ENCODE measurements around the gene PACSIN3.
"Not testable (repeated sequence)": the region's sequence is repeated elsewhere in the genome, so short reads cannot be mapped to it uniquely, and the experiment has no call there.

The PACSIN3 gene

DNA sequence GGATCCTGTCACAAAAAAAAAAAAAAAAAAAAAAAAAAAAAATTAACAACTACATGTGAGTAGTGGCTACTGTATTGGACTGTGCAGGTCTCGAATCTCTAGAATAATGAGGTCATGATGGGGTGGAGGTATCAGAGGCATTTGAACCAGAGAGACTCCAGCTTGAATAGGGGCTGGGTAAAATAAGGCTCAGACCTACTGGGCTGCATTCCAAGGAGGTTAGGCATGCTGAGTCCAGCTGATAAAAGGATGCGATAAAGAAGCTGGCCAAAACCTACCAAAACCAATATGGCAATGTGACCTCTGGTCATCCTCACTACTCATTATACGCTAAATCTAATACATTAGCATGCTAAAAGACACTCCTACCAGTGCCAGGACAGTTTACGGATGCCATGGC lies 5.9 kb upstream of the PACSIN3 start:
- DNase-seq (ENCODE audit: low spot score): no peak

DNA sequence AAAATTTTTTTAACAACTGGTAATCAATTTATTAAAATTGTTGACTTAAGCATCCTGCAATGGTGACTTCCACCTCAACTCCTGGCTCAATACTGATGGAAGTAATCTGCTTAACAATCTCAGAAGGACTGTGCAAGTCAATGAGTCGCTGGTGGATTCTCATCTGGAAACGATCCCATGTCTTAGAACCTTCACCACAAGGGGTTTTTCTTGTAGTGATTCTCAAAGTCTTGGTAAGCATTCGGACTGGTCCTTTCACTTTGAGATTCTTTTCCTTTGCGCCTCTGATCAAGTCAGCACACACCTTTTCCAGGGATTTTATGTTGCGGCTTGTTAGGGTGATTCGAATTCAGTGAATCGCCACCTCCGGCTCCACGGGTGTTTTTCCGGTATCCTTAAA lies 4.9 kb upstream of the PACSIN3 start:
- not testable (repeated sequence) for DNase-seq (ENCODE audit: low spot score)

DNA sequence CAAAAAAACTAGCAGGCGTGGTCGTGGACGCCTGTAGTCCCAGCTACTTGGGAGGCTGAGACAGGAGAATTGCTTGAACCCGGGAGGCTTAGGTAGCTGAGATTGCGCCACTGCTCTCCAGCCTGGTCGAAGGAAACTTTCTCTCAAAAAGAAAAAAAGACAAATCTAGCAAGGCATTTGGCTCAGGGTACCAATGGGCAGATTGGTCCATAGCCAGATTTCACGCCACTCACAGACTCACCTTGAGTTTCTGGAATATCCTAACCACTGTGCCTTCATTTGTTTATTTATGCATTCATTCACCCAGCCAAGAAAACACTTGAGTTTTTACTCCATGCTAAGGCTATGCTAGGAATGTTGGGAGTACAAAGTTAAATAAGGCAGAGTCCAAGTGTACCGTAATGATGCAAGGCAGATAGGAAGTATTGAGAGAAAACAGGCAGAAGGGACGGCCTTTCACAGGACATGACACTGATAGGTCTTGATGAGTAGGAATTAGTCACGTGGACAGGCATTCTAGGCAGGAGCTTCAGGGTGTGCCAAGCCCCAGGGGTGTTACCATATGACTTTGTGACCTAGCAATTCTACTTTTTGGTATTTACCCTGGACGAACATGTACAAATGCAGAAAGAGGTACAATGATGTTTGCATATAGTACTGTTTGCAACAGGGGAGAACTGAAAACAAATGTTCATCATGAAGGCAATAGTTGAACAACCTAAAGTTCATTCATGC lies 3.0 kb upstream of the PACSIN3 start:
- peak; percentile 49 for DNase-seq (ENCODE audit: low spot score)

DNA sequence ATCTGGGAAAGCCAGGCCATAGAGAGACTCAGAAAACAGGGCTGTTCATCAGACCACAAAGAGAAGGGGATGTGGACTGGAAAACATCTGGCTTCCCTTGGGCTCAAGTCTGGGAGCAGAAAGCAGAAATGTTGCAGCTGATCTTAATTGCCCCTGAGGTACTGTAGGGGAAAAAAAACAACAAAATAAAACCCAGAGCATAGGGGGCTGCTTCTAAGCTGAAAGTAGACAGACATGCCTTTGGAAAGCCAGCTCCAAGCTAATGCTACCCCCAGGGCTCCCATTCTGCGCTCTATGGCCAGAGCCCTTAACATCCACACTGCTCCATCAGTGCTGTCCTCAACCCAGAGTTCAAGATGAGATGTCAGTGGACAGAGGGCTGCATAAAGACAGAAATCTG lies 2.0 kb upstream of the PACSIN3 start:
- DNase-seq (ENCODE audit: low spot score): no peak

DNA sequence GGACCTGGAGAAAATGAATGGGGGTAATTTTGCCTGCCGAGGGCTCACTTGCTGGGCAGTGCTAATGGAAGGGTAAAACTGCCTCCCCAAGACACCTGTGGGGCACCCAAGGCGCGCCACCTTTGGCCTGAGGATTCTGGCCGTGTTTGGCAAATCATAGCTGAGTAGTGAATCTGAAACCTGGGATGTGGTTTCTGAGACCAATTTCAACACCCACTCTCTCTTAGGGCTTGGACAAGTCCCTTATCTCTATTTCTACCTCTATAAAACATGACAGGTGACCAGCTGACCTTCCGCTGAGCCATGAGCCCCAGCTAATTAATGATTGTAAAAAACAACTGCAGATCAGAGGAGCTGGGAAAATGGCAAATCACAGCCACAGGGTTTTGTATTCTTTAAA lies 1.5 kb upstream of the PACSIN3 start:
- no peak for DNase-seq (ENCODE audit: low spot score)

DNA sequence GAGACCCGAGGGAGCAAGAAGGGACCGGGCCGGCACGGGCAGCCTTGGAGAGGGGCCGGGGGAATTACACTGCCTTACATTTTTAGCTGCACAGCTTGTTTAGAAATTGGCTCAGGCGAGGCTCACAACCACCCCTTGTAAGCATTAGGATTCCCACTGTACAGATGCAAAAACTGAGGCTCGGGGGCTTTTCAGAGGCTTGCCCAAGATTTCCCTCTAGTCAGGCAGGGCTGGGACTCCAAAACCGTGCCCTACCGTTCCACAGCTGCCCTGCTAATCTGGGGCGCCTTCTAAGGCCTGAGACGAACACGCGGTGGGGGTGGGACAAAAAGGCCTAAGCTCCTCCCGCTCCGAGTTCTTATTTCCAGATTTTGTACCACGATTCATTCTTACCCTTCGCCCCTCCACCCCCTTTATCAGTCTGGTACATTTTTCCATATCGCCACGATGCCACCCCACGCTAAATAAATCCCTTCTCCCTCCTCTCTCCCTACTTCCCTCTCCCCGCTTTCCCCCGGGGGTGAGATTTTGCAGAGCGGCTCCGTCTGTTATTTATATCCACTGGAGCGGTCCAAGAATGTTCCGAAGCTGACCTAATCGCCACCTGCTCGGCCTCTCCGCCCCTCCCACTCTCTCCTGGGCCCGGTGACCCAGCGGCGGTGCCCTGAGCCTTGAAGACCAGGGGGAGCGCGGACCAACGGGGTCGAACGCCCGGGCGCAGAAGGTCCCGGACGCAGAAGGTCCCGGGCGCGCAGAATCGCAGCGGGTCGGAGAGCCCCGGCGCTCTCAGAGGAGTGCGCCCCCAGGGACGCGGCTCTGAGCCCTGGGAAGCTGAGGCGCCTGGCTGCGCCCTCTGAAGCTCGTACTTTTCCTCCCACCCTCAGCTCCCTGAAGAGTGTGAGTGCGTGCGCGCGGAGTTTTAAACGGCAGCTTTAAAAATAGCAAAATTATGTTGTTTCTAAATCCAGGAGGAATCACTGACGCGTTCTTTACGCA lies 764 bp upstream of the PACSIN3 start:
- peak; percentile 40 for DNase-seq (ENCODE audit: low spot score)

DNA sequence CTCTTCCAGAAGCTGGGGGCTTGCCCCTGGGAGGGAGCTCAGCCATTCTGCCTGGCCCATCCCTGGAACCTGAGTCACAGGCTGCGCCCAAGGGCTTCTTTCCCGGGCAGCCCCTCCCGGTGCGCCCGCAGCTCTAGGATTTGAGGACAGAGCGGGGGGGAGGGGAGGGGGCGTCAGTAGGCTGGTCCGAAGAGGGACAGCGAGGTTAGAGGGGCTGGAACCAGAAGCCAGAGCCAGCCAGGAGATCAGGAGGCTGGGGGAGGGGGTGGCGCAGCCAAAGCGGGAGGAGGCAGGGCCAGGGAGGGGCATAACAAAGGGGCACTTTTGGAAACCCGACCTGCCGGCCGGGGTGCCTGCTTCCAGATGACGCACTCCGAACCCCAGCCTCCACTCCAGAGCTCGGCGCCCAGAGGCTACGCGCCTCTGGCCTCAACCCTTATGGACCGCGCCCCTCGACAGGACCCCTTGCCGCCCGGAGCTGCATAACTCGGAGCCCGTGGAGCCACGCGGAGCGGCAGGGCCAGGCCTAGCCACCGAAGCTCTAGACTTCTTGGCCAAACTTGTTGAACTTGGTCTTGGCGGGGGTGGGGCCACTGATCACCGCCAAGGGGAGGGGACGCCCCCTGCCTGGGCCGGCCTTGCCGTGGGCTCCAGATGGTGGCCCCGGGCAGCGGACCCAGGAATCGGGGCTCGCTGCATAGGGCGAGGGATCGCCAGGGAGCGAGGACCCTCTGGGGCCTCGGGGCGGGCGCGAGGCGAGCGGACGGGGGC lies 744 bp downstream of the PACSIN3 start:
- DNase-seq (ENCODE audit: low spot score): peak; percentile 56

DNA sequence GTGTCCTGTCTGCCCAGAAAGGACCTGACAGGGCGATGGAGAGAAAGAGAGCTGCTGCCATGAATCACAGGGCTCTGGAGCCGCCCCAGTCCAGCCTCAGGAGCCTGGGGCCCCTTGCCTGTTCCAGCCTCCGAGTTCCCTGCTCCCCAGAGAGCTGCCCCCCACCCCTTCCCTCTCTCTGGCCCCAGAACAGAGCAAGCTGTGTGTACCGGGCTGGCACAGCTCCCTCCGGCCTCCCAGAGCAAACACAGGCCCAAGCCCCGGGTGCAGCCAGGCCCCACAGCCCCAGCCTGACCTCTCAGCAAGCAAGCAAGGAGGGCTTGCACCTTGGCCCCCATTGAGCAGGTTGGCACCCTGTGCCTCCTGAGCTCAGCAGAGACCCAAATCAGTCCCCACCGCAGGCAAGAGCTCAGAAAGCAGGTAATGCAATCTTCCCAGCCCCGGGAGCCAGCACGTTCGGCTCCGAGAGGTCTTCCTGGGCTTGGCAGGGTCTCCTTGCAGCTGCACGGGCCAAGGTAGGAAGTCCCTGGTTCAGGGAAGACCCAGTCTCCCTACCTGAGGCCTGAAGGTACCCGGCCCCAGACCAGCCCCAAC lies 1.4 kb downstream of the PACSIN3 start:
- no peak for DNase-seq (ENCODE audit: low spot score)

DNA sequence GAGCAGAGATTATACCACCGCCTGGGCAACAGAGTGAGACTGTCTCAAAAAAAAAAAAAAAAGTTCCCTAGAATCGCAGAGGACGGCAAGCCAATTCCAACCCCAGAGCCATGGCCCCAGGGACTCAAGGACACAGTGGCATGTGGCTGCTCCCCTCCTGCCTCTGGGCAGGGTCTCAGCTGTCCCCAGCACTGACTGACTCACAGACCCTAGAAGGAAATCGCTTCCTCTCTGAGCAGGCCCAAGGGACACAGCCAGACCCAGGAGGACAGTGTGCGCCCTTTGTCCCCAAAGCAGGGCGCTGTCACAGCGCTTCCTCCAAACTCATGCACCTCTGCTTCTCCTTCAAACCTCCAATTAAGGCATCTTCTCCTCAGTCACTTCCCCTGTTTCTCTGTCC lies 2.3 kb downstream of the PACSIN3 start:
- DNase-seq (ENCODE audit: low spot score): no peak

DNA sequence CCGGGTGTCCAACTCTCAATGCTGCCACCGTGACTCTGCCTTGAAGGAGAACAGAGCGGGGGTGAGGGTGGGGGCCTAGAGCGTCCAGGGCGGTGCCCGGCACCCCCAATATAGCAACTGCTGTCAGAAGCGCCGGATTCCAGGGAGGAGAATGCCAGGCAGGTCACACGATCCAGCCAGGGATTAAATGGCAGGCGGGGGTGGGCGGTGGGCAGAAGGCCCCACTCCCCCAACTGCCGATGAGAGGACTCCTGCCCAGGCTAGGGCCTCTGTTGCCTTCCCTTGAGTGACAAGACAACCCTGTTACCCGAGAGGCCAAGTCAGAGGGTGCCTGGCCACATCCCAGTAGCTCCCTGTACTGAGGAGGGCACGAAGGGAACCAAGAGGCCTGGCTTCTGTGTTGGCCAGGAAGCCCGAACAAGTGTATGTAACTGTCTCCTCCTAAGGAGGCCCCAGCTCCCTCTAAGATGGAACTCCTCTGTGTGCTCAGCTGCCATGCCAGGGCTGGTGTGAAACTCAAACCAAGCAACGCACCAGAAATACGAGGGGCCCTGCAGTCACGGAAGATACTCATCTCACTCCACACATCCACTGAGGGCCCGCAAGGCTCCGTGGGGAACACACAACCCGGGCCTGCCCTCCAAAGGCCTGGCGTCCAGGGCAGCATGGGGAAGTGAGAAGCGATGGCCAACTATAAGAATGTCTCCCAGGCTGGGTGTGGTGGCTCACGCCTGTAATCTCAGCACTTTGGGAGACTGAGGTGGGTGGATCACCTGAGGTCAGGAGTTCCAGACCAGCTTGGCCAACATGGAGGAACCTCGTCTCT lies 3.0 kb downstream of the PACSIN3 start:
- no peak for DNase-seq (ENCODE audit: low spot score)

DNA sequence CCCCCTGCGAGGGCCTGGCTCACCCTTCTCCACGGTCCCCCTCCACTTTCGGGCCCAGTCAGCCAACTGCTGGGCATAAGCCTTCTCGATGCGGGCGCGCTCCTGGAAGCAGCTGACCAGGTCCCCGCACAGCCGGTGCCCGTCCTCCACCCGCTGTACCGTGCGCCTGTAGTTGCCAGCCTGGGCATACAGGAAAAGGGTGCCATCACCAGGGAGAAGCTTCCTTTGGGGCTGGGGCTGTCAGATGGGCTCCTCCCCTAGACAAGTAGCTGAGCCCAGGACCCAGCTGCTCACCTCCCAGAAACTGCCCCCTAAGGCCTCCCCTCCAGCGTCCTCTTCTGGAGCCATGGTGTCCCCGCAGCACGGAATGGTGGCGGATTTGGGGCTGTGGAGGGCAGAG lies 3.9 kb downstream of the PACSIN3 start:
- DNase-seq (ENCODE audit: low spot score): no peak

DNA sequence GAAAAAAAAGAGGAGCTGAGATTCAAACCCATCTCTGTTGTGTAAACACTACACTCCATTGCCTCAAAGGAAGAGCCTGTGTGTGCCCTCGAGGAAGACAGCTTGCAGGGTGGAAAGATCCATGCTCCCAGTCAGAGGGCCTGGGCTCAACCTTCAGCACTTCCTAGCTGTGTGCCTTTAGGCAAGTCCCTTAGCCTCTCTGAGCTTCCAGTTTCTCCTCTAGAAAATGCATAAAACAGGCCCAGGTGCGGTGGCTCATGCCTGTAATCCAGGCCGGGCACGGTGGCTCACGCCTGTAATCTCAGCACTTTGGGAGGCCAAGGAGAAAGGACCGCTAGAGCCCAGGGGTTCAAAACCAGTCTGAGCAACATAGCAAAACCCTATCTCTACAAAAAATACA lies 5.0 kb downstream of the PACSIN3 start:
- no peak for DNase-seq (ENCODE audit: low spot score)

DNA sequence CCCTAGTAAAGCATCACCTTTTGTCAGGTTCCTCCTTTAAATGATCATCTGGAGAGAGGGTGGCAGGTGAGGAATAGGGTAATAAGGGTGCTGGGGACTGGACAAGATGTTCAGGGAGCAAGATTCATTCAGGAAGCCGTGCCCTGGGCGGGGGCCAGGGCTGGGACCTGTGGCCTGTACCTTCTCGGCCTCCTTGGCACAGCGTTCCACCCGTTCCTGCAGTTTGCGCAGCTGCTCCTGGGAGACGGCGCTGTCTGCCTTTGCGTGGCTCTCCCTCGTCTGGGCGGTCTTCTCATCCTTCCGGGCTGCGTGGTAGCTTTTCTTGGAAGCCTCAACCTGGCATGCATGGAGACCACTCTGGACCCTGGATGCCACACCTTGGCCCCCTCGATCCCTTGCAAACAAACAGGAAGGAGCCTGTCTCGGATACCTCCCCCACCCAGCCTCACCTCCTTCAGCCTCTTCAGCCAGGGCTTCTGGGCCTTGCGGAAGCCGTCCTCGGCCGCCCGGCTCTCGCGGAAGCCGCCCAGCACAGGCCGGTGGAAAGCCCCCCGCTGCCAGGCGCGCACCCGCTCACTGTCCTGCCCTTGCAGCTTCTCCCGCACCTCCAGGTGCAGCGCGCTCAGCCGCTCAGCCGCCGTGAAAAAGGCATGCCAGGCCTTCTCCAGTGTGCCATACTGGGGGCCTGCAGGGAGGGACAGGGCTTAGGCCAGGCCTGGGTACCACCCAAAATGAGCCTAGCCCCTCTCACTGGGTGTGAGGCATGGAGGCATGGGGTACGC lies 6.0 kb downstream of the PACSIN3 start:
- DNase-seq (ENCODE audit: low spot score): no peak

DNA sequence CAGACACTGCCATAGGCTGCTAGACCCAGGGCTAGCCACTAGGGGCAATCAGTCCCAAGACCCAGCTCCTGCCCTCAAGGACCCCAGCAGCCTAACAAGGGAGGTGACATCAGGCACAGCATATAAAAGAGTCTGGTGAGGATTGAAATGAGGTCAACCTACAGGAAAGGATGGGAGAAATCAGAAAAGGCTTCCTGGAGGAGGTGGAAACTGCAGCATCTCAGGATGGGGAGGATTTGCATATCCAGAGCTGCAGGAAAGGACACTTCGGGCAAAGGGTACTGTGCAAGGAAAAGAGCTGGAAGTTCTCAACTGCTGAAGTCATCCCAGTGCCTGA lies 6.6 kb downstream of the PACSIN3 start:
- DNase-seq (ENCODE audit: low spot score): peak; percentile 67

DNA sequence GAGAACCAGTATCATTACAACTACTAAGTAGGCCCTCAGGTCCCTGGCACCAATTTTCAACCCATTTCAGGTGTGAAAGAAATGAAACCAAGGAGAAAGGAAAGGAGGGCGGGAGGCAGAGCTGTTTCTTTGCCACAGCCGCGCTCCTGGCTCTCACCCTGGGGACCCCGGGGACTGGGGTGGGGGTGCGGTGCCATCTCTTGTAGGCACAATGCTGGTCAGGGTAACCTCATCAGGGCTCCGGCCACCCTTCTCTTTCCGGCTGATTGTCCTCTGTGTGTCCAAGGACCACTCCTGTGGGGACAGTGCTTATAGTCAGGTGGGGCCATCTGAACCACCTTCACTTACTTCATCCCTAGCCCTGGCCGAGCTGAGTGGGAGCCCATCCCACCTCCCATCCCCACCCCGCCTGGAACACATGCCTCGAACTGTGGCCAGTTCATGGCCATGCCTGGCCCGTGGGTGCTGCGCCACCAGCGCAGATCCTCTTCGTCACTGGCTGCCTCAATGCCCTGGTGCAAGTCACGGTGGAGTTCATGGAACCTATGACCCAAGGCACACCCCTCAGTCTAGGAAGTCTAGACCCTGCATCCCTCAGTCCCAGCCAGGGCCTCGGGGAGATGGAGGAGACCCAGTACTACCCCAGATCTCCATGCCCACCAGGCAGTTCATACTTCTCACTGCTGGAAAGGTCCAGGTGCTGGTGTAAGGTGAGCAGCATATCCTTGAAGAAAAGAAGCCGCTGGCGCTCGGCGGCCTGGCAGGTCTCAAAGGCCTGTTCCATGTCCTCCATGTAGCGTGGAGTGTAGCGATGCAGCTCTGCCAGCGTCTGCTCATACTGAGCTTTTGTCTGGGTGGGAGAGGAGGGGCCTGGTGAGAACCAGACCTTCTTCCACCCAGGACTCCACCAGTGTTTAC lies 7.2 kb downstream of the PACSIN3 start:
- no peak for DNase-seq (ENCODE audit: low spot score)

DNA sequence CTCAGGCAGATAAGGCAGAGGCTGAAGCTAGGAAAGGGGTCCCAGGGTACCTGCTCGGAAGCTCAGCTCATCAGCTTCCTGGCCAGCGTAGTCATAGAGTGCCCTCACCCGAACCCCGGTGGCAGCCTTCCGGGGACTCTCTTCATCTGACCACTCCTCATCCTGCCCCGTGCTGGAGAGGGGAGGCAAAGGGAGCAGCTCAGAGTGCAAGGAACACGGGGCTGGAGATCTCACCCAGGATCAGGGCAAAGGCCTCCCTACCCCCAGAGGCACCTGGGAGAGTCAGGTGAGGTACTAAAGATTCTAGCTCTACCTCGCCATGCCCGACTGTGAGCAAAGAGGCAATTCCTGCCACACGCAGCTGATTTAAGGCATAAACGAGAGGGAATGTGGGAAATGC lies 7.9 kb downstream of the PACSIN3 start:
- DNase-seq (ENCODE audit: low spot score): no peak

DNA sequence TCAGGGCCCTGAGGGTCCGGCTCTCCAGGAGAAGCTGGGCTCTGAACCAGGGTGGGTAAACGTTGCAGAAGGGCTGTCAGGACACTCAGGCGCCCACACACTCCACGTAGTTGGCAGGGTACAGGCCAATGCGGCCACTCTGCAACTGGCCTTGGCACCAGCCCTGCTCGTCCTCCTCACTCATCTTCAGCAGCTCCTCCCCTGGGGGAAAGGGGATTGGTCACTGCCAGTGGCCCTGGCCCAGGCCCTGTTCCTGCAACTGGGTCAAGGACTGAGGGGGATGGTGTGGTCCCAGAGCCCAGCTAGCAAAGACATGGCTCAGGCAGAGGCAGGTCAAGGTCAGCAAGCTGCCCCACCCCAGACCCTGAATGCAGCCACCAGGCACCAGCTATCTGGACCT lies 8.4 kb downstream of the PACSIN3 start:
- DNase-seq (ENCODE audit: low spot score): no peak

DNA sequence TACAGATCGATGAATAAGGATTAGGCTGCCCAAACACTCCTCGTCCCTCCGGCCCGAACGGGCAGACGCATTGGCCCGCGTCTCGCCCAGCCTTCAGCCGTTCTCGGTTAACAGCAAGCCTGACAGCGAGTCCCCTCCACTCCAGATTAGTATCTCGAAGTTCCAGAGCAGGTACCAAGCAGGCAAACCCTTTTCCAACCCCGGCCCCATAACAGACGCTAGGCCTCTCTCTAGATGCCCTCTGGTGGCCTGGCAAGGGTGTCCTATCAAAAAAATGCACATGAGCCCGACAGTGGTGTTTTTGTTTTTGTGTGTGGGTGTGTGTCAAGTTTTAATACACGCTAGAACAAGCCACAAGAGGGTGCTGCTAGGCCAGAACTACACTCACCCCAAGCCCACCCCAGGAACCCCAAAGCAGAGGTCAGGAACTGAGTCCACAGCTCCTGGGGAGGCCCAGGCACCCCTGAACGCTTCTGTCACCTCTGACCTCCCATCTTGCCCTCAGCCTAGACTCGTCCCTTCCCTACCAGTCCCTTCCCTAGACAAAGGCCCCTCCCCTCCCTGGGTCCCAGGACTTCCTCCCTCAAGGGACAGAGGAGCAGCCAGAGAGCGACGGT lies 8.9 kb downstream of the PACSIN3 start:
- DNase-seq (ENCODE audit: low spot score): peak; percentile 77
